ENCODE measurements around the gene FBXL3.

FBXL3 gene

GRCh38 chr13:77061362-77061761, 34.4 kb upstream of the FBXL3 start:
- Histone ChIP-seq H3K18ac (ENCODE audit: low read length) (no peak overlapping the region), H3K4ac (ENCODE audit: low read depth, low read length) (no peak overlapping the region), H2BK5ac (ENCODE audit: low read depth, low read length, poor library complexity) (no peak overlapping the region), H4K91ac (ENCODE audit: low read depth, low read length) (no peak overlapping the region), H3K9me3 (ENCODE audit: insufficient read depth, low read depth, low read length) (no peaks in the 10 kb centered on the region), H3K79me1 (ENCODE audit: low read length) (no peaks in the 10 kb centered on the region), H3K36me3 (ENCODE audit: control insufficient read depth in 1 of 2, insufficient read depth in 2 of 2, low read length in 2 of 2) (peaks cover 4 to 7% of the 10 kb centered on the region in 2 experiments), H2AK5ac (ENCODE audit: low read length) (no peak overlapping the region), H3K9ac (ENCODE audit: low read length) (no peak overlapping the region), H3K4me1 (ENCODE audit: control insufficient read depth in 1 of 2, insufficient read depth in 2 of 2, low read length in 2 of 2) (no peaks in the 10 kb centered on the region), H3K23ac (ENCODE audit: low read length) (no peak overlapping the region), H2BK12ac (ENCODE audit: low read length) (no peak overlapping the region), H3K14ac (ENCODE audit: low read length) (no peak overlapping the region), H3K4me3 (ENCODE audit: low read depth, low read length) (no peak overlapping the region), H2AFZ (ENCODE audit: insufficient read depth, low read length, poor library complexity) (no peak overlapping the region), H3K27me3 (ENCODE audit: insufficient read depth, low read length) (no peaks in the 10 kb centered on the region), H3K4me2 (ENCODE audit: low read length) (no peak overlapping the region), H2BK120ac (ENCODE audit: insufficient read depth, low read length, poor library complexity) (no peak overlapping the region), H3K79me2 (ENCODE audit: control insufficient read depth, insufficient read depth, low read length, poor library complexity) (no peaks in the 10 kb centered on the region), H4K8ac (ENCODE audit: low read depth, low read length) (no peak overlapping the region), H4K12ac (ENCODE audit: low read depth, low read length) (no peak overlapping the region), H3K27ac (ENCODE audit: low read depth, low read length) (no peak overlapping the region)
- no CpG with 5 or more reads among the region's 2 CpGs for WGBS (ENCODE audit: extremely low coverage, insufficient coverage, insufficient read length)
- no peak for DNase-seq

DNA sequence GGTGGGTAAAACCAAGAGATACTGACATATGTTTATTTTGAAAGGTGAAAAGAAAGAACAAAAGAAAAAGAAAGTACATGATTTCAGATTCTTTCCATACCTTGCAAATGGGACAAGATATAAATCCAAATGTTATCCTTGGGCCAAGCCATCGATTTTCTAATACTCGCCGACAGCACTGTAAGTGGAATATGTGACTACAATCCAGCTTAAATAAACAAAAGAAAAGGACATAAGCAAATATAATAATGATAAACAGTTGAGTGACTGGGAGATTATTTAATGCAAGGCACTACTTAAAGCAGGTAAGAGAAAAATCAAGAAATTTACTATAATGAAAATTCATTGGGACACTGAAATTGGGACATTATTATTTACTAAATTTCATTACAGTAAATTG, 29.9 kb upstream of the FBXL3 start:
- H3K4me3 ChIP-seq (ENCODE audit: low read depth, low read length): no peak overlapping the region
- H3K18ac ChIP-seq (ENCODE audit: low read length): no peak overlapping the region
- no peak overlapping the region for H3K9ac ChIP-seq (ENCODE audit: low read length)
- H3K27ac ChIP-seq (ENCODE audit: low read depth, low read length): no peak overlapping the region
- no peak for DNase-seq
- no peaks in the 10 kb centered on the region for H3K9me3 ChIP-seq (ENCODE audit: insufficient read depth, low read depth, low read length)
- H3K27me3 ChIP-seq (ENCODE audit: insufficient read depth, low read length): no peaks in the 10 kb centered on the region
- H3K36me3 ChIP-seq (ENCODE audit: control insufficient read depth in 1 of 2, insufficient read depth in 2 of 2, low read length in 2 of 2): peaks cover 4 to 6% of the 10 kb centered on the region in 2 experiments
- no peak overlapping the region for H2BK5ac ChIP-seq (ENCODE audit: low read depth, low read length, poor library complexity)
- no CpG with 5 or more reads among the region's 3 CpGs for WGBS (ENCODE audit: extremely low coverage, insufficient coverage, insufficient read length)
- no peaks in the 10 kb centered on the region for H3K79me2 ChIP-seq (ENCODE audit: control insufficient read depth, insufficient read depth, low read length, poor library complexity)
- H3K4ac ChIP-seq (ENCODE audit: low read depth, low read length): no peak overlapping the region
- H2BK12ac ChIP-seq (ENCODE audit: low read length): no peak overlapping the region
- H3K4me2 ChIP-seq (ENCODE audit: low read length): no peak overlapping the region
- no peak overlapping the region for H2AK5ac ChIP-seq (ENCODE audit: low read length)
- H2BK120ac ChIP-seq (ENCODE audit: insufficient read depth, low read length, poor library complexity): no peak overlapping the region
- no peak overlapping the region for H3K23ac ChIP-seq (ENCODE audit: low read length)
- no peak overlapping the region for H4K12ac ChIP-seq (ENCODE audit: low read depth, low read length)
- no peaks in the 10 kb centered on the region for H3K79me1 ChIP-seq (ENCODE audit: low read length)
- no peak overlapping the region for H3K14ac ChIP-seq (ENCODE audit: low read length)
- no peak overlapping the region for H4K8ac ChIP-seq (ENCODE audit: low read depth, low read length)
- no peak overlapping the region for H2AFZ ChIP-seq (ENCODE audit: insufficient read depth, low read length, poor library complexity)
- H4K91ac ChIP-seq (ENCODE audit: low read depth, low read length): no peak overlapping the region
- H3K4me1 ChIP-seq (ENCODE audit: control insufficient read depth in 1 of 2, insufficient read depth in 2 of 2, low read length in 2 of 2): no peaks in the 10 kb centered on the region

- Histone ChIP-seq H3K14ac (ENCODE audit: low read length) (no peak overlapping the region), H4K12ac (ENCODE audit: low read depth, low read length) (no peak overlapping the region), H2BK12ac (ENCODE audit: low read length) (no peak overlapping the region), H3K23ac (ENCODE audit: low read length) (no peak overlapping the region), H2AK5ac (ENCODE audit: low read length) (no peak overlapping the region), H3K27me3 (ENCODE audit: insufficient read depth, low read length) (no peaks in the 10 kb centered on the region), H3K79me2 (ENCODE audit: control insufficient read depth, insufficient read depth, low read length, poor library complexity) (no peaks in the 10 kb centered on the region), H3K4me3 (ENCODE audit: low read depth, low read length) (no peak overlapping the region), H3K27ac (ENCODE audit: low read depth, low read length) (no peak overlapping the region), H4K91ac (ENCODE audit: low read depth, low read length) (no peak overlapping the region), H3K4me1 (ENCODE audit: control insufficient read depth in 1 of 2, insufficient read depth in 2 of 2, low read length in 2 of 2) (no peaks in the 10 kb centered on the region), H3K18ac (ENCODE audit: low read length) (no peak overlapping the region), H2AFZ (ENCODE audit: insufficient read depth, low read length, poor library complexity) (no peak overlapping the region), H3K9me3 (ENCODE audit: insufficient read depth, low read depth, low read length) (no peaks in the 10 kb centered on the region), H4K8ac (ENCODE audit: low read depth, low read length) (no peak overlapping the region), H2BK120ac (ENCODE audit: insufficient read depth, low read length, poor library complexity) (no peak overlapping the region), H3K79me1 (ENCODE audit: low read length) (no peaks in the 10 kb centered on the region), H3K4me2 (ENCODE audit: low read length) (no peak overlapping the region), H2BK5ac (ENCODE audit: low read depth, low read length, poor library complexity) (no peak overlapping the region), H3K4ac (ENCODE audit: low read depth, low read length) (no peak overlapping the region), H3K9ac (ENCODE audit: low read length) (no peak overlapping the region), H3K36me3 (ENCODE audit: control insufficient read depth in 1 of 2, insufficient read depth in 2 of 2, low read length in 2 of 2) (peaks cover 4 to 8% of the 10 kb centered on the region in 2 experiments)
- no CpG with 5 or more reads among the region's 3 CpGs for WGBS (ENCODE audit: extremely low coverage, insufficient coverage, insufficient read length)
- no peak for DNase-seq
These were observed 29.4 kb upstream of the FBXL3 start for GRCh38 chr13:77056382-77056781.

GRCh38 chr13:77055158-77055557, 28.2 kb upstream of the FBXL3 start:
- H3K4me3 ChIP-seq (ENCODE audit: low read depth, low read length): no peak overlapping the region
- H4K91ac ChIP-seq (ENCODE audit: low read depth, low read length): no peak overlapping the region
- H3K36me3 ChIP-seq (ENCODE audit: control insufficient read depth in 1 of 2, insufficient read depth in 2 of 2, low read length in 2 of 2): peaks cover 4 to 8% of the 10 kb centered on the region in 2 experiments
- no peak overlapping the region for H2AK5ac ChIP-seq (ENCODE audit: low read length)
- no peak overlapping the region for H3K23ac ChIP-seq (ENCODE audit: low read length)
- H3K79me2 ChIP-seq (ENCODE audit: control insufficient read depth, insufficient read depth, low read length, poor library complexity): no peaks in the 10 kb centered on the region
- WGBS (ENCODE audit: extremely low coverage, insufficient coverage, insufficient read length): no CpG with 5 or more reads among the region's 2 CpGs
- H3K9ac ChIP-seq (ENCODE audit: low read length): no peak overlapping the region
- no peaks in the 10 kb centered on the region for H3K27me3 ChIP-seq (ENCODE audit: insufficient read depth, low read length)
- no peak overlapping the region for H2BK120ac ChIP-seq (ENCODE audit: insufficient read depth, low read length, poor library complexity)
- no peak overlapping the region for H3K4me2 ChIP-seq (ENCODE audit: low read length)
- H2BK5ac ChIP-seq (ENCODE audit: low read depth, low read length, poor library complexity): no peak overlapping the region
- no peaks in the 10 kb centered on the region for H3K79me1 ChIP-seq (ENCODE audit: low read length)
- no peak overlapping the region for H3K4ac ChIP-seq (ENCODE audit: low read depth, low read length)
- H2BK12ac ChIP-seq (ENCODE audit: low read length): no peak overlapping the region
- no peaks in the 10 kb centered on the region for H3K9me3 ChIP-seq (ENCODE audit: insufficient read depth, low read depth, low read length)
- H3K27ac ChIP-seq (ENCODE audit: low read depth, low read length): no peak overlapping the region
- DNase-seq: no peak
- H2AFZ ChIP-seq (ENCODE audit: insufficient read depth, low read length, poor library complexity): no peak overlapping the region
- no peak overlapping the region for H4K12ac ChIP-seq (ENCODE audit: low read depth, low read length)
- H3K14ac ChIP-seq (ENCODE audit: low read length): no peak overlapping the region
- no peak overlapping the region for H3K18ac ChIP-seq (ENCODE audit: low read length)
- no peak overlapping the region for H4K8ac ChIP-seq (ENCODE audit: low read depth, low read length)
- H3K4me1 ChIP-seq (ENCODE audit: control insufficient read depth in 1 of 2, insufficient read depth in 2 of 2, low read length in 2 of 2): no peaks in the 10 kb centered on the region
